AG08395 (cell line): ENCODE measurements around the gene SMYD5.

Experiments used
- DNase-seq: peaks from one replicate; pipeline ENCODE4 v3.0.0; 2012; ENCODE audit warnings: mixed read lengths, low spot score

SMYD5 gene

DNA sequence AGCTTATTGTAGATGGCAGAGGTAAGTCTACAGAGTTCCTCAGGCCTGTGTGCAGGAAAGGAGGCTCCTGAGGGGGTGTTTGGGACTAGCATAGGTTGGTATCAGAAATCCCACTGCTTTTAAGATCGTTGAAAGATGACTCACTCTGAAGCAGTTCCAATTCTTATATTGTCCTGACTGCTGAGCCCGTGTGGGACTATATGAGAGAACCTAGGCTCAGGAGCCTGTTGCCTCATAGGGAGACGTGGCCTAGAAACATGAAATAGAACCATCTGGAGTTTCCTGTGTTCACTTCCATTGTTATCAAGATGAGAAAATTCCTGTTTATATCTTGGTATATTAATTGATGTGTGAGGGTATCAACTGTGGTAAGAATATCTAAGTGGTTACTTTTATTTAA, 25.7 kb downstream of the SMYD5 start:
- peak; percentile 22 for DNase-seq

GRCh38 chr2:73243884-73244570, 30.0 kb downstream of the SMYD5 start:
- peak; percentile 65 for DNase-seq

DNA sequence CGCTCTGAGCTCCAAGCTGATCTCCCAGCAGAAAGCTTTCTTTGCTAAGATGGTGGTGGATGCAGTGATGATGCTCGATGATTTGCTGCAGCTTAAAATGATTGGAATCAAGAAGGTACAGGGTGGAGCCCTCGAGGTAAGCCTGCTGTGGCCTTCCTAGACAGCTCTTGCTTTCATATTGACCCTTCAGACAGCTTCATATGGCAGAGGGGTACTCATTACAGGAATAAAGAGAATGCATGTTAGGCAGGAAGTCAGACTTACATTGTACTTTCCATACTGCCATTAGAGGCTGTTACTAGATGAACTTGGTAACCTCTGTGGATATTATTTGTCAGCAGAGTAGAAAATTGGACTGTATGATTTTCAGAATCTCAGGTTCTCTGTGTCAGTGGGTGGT, 30.5 kb downstream of the SMYD5 start:
- no peak for DNase-seq

GRCh38 chr2:73246850-73247249, 32.8 kb downstream of the SMYD5 start:
- DNase-seq = no peak

DNA sequence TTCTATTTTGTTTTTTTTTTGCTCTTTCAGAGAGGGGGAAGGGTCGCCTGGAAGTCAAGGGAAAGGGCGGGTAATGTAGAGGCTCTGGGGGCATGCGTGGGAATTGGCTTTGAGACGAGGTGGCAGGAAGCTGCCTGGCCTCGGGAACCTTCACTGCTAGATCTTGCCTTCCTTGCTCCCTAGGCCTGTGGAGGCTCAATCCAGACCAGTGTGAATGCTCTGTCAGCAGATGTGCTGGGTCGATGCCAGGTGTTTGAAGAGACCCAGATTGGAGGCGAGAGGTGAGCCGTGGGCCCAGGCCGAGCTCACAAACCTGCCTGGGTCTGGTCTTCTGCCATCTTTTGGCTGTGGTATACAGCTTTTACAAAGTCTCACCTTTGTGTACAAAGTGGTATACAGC, 35.6 kb downstream of the SMYD5 start:
- DNase-seq = no peak

DNA sequence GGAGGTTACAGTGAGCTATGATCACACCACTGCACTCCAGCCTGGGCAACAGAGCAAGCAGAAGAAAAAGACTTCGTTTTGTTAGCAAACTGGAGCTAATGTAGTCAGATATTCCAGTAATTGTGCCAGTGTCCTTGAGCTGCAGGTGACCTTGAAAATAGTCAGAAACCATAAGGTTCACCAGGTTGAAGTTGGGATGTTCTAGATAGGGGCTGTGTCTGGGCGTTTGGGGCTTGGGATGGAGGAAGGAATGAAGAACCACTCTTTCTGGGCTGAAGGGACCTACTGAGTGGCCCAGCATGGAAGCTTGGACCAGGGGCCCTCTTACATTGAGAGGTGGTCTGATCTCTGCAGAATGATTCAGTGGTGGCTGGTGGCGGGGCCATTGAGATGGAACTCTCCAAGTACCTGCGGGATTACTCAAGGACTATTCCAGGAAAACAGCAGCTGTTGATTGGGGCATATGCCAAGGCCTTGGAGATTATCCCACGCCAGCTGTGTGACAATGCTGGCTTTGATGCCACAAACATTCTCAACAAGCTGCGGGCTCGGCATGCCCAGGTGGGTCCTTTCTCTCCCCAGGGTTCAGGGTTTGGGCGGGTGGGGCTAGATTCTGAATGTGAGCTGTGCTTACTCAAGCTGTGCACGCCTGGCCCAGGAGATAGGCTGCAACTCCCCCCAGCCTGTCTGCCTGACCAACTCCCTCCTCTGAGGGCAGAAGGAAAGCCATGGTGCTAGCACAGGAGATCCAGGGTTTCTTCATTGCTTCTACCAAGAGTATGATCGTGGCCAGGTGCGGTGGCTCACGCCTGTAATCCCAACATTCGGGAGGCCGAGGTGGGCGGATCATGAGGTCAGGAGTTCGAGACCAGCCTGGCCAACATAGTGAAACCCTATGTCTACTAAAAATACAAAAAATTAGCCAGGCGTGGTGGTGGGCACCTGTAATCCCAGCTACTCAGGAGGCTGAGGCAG, 37.1 kb downstream of the SMYD5 start:
- no peak for DNase-seq

GRCh38 chr2:73252238-73253027, 38.4 kb downstream of the SMYD5 start:
- DNase-seq = no peak

- no peak for DNase-seq
These were observed 39.4 kb downstream of the SMYD5 start for GRCh38 chr2:73253400-73253799.

DNA sequence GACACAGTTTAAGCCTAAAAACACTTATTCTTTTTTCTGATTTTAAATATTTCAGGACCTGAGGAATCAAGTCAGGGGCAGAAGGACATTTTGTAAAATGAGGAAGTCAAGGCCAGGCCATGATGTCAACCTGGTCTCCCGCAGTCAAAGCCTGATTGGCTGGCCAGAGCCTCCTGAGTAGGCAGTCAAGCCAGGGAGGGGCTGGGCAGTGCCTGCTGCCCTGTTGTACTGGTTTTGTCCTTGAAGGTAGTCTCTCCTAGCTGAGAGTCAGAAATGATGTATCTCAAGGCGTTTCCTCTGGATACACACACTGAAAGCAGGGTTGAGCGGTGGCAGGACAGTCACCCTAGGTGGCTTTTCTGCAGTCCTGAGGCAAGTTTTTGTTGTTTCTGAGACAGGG, 39.9 kb downstream of the SMYD5 start:
- no peak for DNase-seq

GRCh38 chr2:73254343-73255006, 40.4 kb downstream of the SMYD5 start:
- DNase-seq = no peak

DNA sequence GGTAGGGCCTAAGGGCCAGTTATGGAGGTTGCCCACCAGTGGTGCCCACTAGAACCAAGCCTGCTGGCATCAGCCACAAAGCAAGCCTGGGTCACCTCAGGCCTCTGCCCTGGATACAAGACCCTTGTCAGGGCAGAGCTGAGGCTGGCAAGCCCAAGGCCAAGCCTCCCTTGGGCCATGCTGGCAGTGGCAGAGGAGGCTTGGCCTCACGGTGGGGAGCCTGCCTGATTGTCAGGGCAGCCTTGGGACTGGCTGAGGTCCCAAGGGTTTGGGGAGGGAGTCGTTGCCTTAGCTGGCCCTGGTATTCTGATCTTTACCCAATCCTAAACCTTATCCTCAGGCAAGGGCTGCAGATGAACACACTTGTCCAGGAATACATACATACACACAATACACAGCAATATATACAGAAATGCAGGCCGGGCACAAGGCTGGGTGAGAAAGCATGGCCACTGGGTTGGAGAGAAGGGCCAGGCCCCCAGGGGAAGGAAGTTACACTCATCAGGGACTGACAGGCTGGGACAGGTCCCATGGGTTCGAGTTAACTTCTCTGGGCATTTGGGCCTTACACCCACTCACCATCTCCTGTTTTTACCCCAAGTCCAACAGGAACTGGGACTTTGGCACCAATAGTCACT, 41.1 kb downstream of the SMYD5 start:
- no peak for DNase-seq

GRCh38 chr2:73255907-73256617, 42.0 kb downstream of the SMYD5 start:
- DNase-seq = no peak

DNA sequence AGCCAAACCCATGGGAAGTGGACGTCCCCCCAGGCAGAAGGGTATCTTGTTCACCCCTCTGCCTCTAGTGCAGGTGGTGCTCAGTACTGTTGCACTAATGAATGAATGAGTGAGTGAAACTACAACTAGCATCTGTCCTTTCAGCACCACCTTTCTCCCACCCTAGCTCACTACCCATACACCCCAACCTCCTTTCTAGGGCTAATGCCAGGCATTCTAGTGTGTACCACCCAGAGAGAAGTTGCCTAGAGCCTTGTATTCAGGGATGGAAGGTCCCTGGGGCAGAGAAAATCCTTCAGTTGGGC, 42.5 kb downstream of the SMYD5 start:
- DNase-seq = no peak

- DNase-seq = no peak
These were observed 43.0 kb downstream of the SMYD5 start for GRCh38 chr2:73257021-73257420.

DNA sequence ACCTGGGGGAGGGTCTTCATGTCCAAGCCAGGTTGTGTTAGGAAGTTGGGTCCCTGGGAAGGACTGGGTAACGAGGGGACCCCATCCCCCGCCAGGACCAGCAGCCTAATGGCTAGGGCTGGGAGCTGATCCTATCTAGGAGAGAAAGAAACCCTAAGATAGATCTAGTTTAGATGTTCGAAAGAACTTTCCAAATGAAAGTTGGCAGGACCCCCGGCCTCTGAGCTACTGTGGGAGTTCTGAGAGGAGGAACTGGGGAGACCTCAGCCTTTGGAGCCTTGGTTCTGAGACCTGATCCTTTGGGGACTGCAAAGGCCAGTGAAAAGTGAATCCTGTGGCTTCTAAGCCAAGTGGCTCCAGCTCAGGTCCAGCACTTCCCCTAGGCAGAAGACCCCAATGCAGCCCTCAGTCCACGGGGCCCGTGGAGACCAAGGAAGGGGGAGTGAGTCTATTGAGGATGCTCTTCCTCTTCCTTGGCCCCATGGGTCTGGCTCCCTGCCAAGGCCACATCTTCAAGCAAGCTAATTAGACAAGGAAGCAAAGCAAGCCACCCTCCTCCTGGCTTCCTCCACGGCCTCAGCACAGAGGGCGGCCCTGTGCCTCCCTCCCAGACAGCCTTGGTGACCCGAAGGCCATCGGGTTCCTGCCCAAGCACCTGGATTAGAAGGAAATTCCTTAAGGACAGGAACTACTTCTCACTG, 43.5 kb downstream of the SMYD5 start:
- no peak for DNase-seq

GRCh38 chr2:73258186-73258912, 44.3 kb downstream of the SMYD5 start:
- DNase-seq = no peak

DNA sequence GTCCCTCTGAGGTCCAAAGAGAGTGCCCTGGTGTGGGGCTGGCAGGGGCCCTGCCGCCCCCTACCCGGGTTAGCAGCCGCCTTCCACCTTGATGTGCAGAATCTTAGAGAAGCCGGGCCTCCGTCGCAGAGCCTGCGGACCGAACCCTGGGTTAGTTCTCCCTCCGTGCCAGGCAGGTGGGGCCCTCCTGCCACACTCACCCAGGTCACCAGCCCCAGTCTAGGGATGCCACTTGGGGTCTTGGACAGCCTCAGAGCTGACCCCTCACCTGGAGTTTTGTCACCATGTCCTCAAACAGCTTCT, 44.8 kb downstream of the SMYD5 start:
- no peak for DNase-seq

DNA sequence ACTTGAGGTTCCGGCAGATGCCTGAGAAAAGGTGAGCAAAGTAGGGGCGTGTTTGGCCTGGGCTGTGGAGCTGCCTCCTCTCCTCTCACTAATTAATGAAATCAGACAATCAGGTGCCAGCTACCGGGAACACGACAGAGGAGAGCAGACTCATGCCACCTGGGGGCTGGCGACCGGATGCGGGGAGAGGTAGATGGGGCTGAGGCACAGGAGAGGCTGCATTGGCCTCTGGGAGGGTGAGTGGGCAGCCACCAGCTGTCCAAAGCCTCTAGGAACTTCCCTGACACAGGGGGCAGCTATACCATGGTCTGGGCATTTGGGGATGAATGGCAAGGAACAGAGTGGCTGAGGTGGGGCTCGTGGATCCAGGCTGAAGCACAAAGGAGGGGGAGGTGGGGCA, 45.2 kb downstream of the SMYD5 start:
- no peak for DNase-seq

DNA sequence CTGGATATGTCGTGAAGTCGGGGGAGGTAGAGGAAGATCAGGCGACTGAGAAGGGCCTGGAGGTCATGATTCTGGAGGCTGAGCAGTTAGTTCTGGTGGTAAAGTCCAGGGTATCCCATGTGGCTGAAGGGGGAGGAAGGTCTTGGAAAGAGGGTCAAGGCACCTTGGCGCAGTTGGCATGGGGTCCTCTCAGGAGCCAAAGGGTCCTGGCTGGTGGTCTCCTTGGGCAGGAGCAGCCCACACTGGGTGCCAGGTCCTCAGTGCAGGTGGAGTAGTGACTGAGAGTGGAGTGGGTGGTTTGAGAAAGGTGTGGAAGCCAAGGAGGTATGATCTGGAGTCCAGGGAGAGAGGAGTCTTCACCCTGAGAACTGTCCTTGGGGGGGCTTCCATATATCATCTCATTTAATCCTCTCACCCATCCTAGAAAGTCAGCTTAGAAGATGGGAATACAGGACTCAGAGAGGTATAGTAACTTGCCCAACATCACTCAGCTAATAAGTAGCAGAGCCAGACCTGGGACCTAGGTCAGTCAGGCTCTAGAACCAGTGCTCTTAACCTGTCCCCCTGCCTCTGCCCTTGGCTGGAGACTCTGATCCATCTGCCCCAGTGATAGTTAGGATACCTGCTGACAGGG, 45.8 kb downstream of the SMYD5 start:
- DNase-seq = no peak
